A549 (cell line): ENCODE results near the gene ADD2. TPM values are rescaled to one million over a fixed set of nuclear protein-coding genes. Genes with fewer than 3 reads are reported as not detected.

Source experiments
- ATAC-seq, 2 experiments: fragments of 200-7000 bp in 1 of 2; fragments of >200 bp in 1 of 2; cut with Nextera tagmentation in 1 of 2; cut with Tn5 transposase in 1 of 2; 3 replicates each; pipeline versions ENCODE4 v1.8.0 to v1.9.1; 2018 to 2020; ENCODE audit warnings: mild to moderate bottlenecking in 1 of 2, moderate library complexity in 1 of 2
- CTCF ChIA-PET: fragments of 300-600 bp; sonication (Branson Sonifier 250); formaldehyde crosslinking; extraction: SDS; loops from one replicate; lab custom pipeline; 2021; ENCODE audit warnings: antibody characterized with exemption, inconsistent platforms; lab: Yijun Ruan, JAX
- POLR2A ChIA-PET: fragments of 350-600 bp; formaldehyde crosslinking; extraction: SDS; loops from one replicate; lab custom pipeline; 2021; ENCODE audit warnings: antibody characterized with exemption, inconsistent platforms; lab: Yijun Ruan, JAX
- DNase-seq, 2 experiments: peaks; one replicate each; pipeline versions ENCODE4 v3.0.0 to v3.0.0-alpha.2; 2011 to 2016; ENCODE audit warnings: low read depth in 1 of 2, low spot score in 1 of 2
- FAIRE-seq: peaks from 2 replicates; lab custom pipeline; 2011; peaks lifted over from hg19 to GRCh38; lab: Jason Lieb, UNC
- H3K27ac ChIP-seq, 2 experiments: fragments of >200 bp; sonication (Bioruptor Twin); formaldehyde crosslinking; 3 replicates each; pipeline ENCODE4 v1.5.1; 2016 to 2017
- H3K4me1 ChIP-seq: fragments of >200 bp; sonication (Bioruptor Twin); formaldehyde crosslinking; 3 replicates; pipeline ENCODE4 v1.6.1; 2016
- H3K4me2 ChIP-seq: fragments of >200 bp; sonication (Bioruptor Twin); formaldehyde crosslinking; 3 replicates; pipeline ENCODE4 v1.6.1; 2016
- H3K4me3 ChIP-seq: fragments of >200 bp; sonication (Bioruptor Twin); formaldehyde crosslinking; 3 replicates; pipeline ENCODE4 v1.5.1; 2016
- H3K9me3 ChIP-seq: fragments of >200 bp; sonication (Bioruptor Twin); formaldehyde crosslinking; 3 replicates; pipeline ENCODE4 v1.6.1; 2016
- CHD4 ChIP-seq: fragments of 200-600 bp; sonication (generic); IDR thresholded peaks from 2 replicates; pipeline ENCODE4 v1.6.1; 2016; ENCODE audit warnings: antibody characterized with exemption, mild to moderate bottlenecking, borderline replicate concordance
- EHF ChIP-seq: fragments of 250-450 bp; sonication (Bioruptor Pico); IDR thresholded peaks from 2 replicates; pipeline ENCODE4 v1.5.0; 2020; ENCODE audit warnings: mild to moderate bottlenecking
- EHMT2 ChIP-seq: fragments of 200-600 bp; sonication (generic); IDR thresholded peaks from 2 replicates; pipeline ENCODE4 v1.6.1; 2016; ENCODE audit warnings: antibody characterized with exemption, low read depth, mild to moderate bottlenecking, moderate library complexity
- EP300 ChIP-seq, 2 experiments: fragments of >200 bp; sonication (Bioruptor Twin); formaldehyde crosslinking; IDR thresholded peaks; 2 replicates in 1 of 2; 3 replicates in 1 of 2; pipeline ENCODE4 v1.6.1; 2016 to 2017
- FOSL2 ChIP-seq, 2 experiments: fragments of 450-650 bp in 1 of 2; fragments of >200 bp in 1 of 2; sonication (Bioruptor Twin) in 1 of 2; formaldehyde crosslinking; IDR thresholded peaks; 2 replicates each; pipeline versions ENCODE4 v1.5.0 to v1.6.1; 2016 to 2020; ENCODE audit warnings: mild to moderate bottlenecking in 1 of 2, moderate library complexity in 1 of 2
- GATA3 ChIP-seq: IDR thresholded peaks from 2 replicates; pipeline ENCODE4 v1.6.1; 2012; ENCODE audit warnings: borderline replicate concordance
- HDAC2 ChIP-seq: fragments of 200-600 bp; sonication (generic); IDR thresholded peaks from 2 replicates; pipeline ENCODE4 v1.6.1; 2016
- HEYL ChIP-seq: fragments of 250-450 bp; sonication (Bioruptor Pico); IDR thresholded peaks from 2 replicates; pipeline ENCODE4 v1.8.0; 2021; ENCODE audit warnings: mild to moderate bottlenecking, moderate library complexity
- HOXA7 ChIP-seq: fragments of 250-450 bp; sonication (Bioruptor Pico); IDR thresholded peaks from 2 replicates; pipeline ENCODE4 v1.5.0; 2020; ENCODE audit warnings: mild to moderate bottlenecking, moderate library complexity
- HOXB13 ChIP-seq: fragments of 250-450 bp; sonication (Bioruptor Pico); IDR thresholded peaks from 2 replicates; pipeline ENCODE4 v1.5.0; 2020; ENCODE audit warnings: low read depth, mild to moderate bottlenecking, moderate library complexity
- HOXB5 ChIP-seq: fragments of 250-450 bp; sonication (Bioruptor Pico); IDR thresholded peaks from 2 replicates; pipeline ENCODE4 v1.5.0; 2020; ENCODE audit warnings: mild to moderate bottlenecking, moderate library complexity
- JUN ChIP-seq, 2 experiments: fragments of >200 bp; sonication (Bioruptor Twin); formaldehyde crosslinking; IDR thresholded peaks; 2 replicates in 1 of 2; 3 replicates in 1 of 2; pipeline ENCODE4 v1.6.1; 2016 to 2017
- JUNB ChIP-seq: fragments of >200 bp; sonication (Bioruptor Twin); formaldehyde crosslinking; IDR thresholded peaks from 2 replicates; pipeline ENCODE4 v1.6.1; 2016
- MAFK ChIP-seq: fragments of 450-650 bp; IDR thresholded peaks from 2 replicates; pipeline ENCODE4 v1.6.1; 2014; ENCODE audit not compliant: partially characterized antibody
- MAX ChIP-seq: IDR thresholded peaks from 2 replicates; pipeline ENCODE4 v1.6.1; 2012
- MAZ ChIP-seq: fragments of 150-350 bp; IDR thresholded peaks from 2 replicates; pipeline ENCODE4 v1.6.1; 2014; ENCODE audit warnings: antibody characterized with exemption, low read depth, low read length, borderline replicate concordance
- PHF8 ChIP-seq: fragments of 200-600 bp; sonication (generic); IDR thresholded peaks from 2 replicates; pipeline ENCODE4 v1.6.1; 2016; ENCODE audit warnings: low read depth, mild to moderate bottlenecking, antibody characterized with exemption, moderate library complexity, borderline replicate concordance
- POLR2A ChIP-seq: IDR thresholded peaks from 2 replicates; pipeline ENCODE4 v1.6.1; 2012; ENCODE audit warnings: mild to moderate bottlenecking, low read length
- POLR2AphosphoS2 ChIP-seq: conservative IDR thresholded peaks from 2 replicates; pipeline ENCODE4 v1.6.1; 2012; ENCODE audit warnings: low read length, improper control_type of control experiment, inconsistent platforms
- RAD21 ChIP-seq, 2 experiments: fragments of >200 bp in 1 of 2; sonication (Bioruptor Twin) in 1 of 2; formaldehyde crosslinking in 1 of 2; IDR thresholded peaks in 1 of 2; conservative IDR thresholded peaks in 1 of 2; 2 replicates in 1 of 2; 3 replicates in 1 of 2; pipeline ENCODE4 v1.6.1; 2012 to 2018; ENCODE audit warnings: inconsistent platforms in 1 of 2
- RCOR1 ChIP-seq: fragments of 150-350 bp; IDR thresholded peaks from 2 replicates; pipeline ENCODE4 v1.6.1; 2014; ENCODE audit warnings: antibody characterized with exemption, low read length, low read depth
- SMC3 ChIP-seq: fragments of >200 bp; sonication (Bioruptor Twin); formaldehyde crosslinking; IDR thresholded peaks from 3 replicates; pipeline ENCODE4 v1.6.1; 2018; ENCODE audit warnings: inconsistent platforms
- TP53 ChIP-seq: fragments of 250-450 bp; sonication (Bioruptor Pico); IDR thresholded peaks from 2 replicates; pipeline ENCODE4 v1.5.0; 2021; ENCODE audit warnings: mild to moderate bottlenecking, moderate library complexity
- ZNF302 ChIP-seq: fragments of 250-450 bp; sonication (Bioruptor Pico); IDR thresholded peaks from 2 replicates; pipeline ENCODE4 v1.9.0; 2021; ENCODE audit warnings: inconsistent platforms, mild to moderate bottlenecking, moderate library complexity
- WGBS: methylation state at CpG from one replicate; pipeline ENCODE4 v1.1.6; 2017; ENCODE audit errors: missing lambda C conversion rate; 5-methylcytosine and 5-hydroxymethylcytosine counted together
- polyA plus RNA-seq, 4 experiments: library from polyadenylated mRNA; depleted of rRNA in 3 of 4; stranded (reverse); fragments of >200 nt; fragmentation: RNase III in 1 of 4; extraction: RNeasy Plus Mini Kit Qiagen cat#74134 plus additional on column Dnase treatment in 1 of 4; gene quantifications; 2 replicates in 3 of 4; 3 replicates in 1 of 4; pipeline ENCODE4 v1.2.3, GENCODE V29; 2011 to 2017
- TF ChIP-seq, protein P1 (sequence below): fragments of >200 bp; sonication (Bioruptor Twin); formaldehyde crosslinking; IDR thresholded peaks from 3 replicates; pipeline ENCODE4 v1.5.1; 2016
- TF ChIP-seq, protein P2 (sequence below): IDR thresholded peaks from 2 replicates; pipeline ENCODE4 v1.6.1; 2012; ENCODE audit warnings: low read depth, borderline replicate concordance

The ADD2 gene
- polyA plus RNA-seq, 2 of the 4 experiments (the other 2 are of a cell fraction), result 18.0 to 25.5 TPM

GRCh38 chr2:70789304-70790135 is 21.5 kb upstream of the ADD2 start:
- TF ChIP-seq SMC3 (peak; percentile 80), ZNF302 (CRISPR knock-in tag) (no peak), MAX (peak; percentile 44; the same call in 1 of the 2 replicates), POLR2AphosphoS2 (no peak), GATA3 (no peak), RAD21 (conservative IDR thresholded peaks at IDR 0.05 in 1 of 2, IDR thresholded peaks at IDR 0.05 in 1 of 2) (peak; percentile 90 to 94), HOXB13 (CRISPR knock-in tag) (no peak), HOXA7 (CRISPR knock-in tag) (no peak), EHMT2 (no peak)
- TF ChIP-seq, protein P1, sequence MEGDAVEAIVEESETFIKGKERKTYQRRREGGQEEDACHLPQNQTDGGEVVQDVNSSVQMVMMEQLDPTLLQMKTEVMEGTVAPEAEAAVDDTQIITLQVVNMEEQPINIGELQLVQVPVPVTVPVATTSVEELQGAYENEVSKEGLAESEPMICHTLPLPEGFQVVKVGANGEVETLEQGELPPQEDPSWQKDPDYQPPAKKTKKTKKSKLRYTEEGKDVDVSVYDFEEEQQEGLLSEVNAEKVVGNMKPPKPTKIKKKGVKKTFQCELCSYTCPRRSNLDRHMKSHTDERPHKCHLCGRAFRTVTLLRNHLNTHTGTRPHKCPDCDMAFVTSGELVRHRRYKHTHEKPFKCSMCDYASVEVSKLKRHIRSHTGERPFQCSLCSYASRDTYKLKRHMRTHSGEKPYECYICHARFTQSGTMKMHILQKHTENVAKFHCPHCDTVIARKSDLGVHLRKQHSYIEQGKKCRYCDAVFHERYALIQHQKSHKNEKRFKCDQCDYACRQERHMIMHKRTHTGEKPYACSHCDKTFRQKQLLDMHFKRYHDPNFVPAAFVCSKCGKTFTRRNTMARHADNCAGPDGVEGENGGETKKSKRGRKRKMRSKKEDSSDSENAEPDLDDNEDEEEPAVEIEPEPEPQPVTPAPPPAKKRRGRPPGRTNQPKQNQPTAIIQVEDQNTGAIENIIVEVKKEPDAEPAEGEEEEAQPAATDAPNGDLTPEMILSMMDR, result peak; percentile 98
- CTCF ChIA-PET, result interaction anchor here (0.5 to 11.7 kb wide), 71 partner anchors 8 to 1409 kb away, joined by 3 to 147 read pairs (median 4); partner anchors contain the start of genes ADD2, ANKRD53, CLEC4F and TGFA
- peak overlapping the region; percentile 97 for H3K4me2 ChIP-seq
- ATAC-seq (peak; percentile 86 to 96), FAIRE-seq (peak; percentile 54), DNase-seq (peak; percentile 78 to 85)
- H3K4me3 ChIP-seq, result peak overlapping the region; percentile 45
- 0 out of 6 replicates have a peak overlapping the region, but pooled peaks of 1 of the 2 experiments have one; percentile 11 for H3K27ac ChIP-seq
- POLR2A ChIA-PET, result no interaction called here
- peaks cover 7% of the 10 kb centered on the region; the same call in 1 of the 3 replicates for H3K4me1 ChIP-seq
- 4% methylated on average over 33 of the region's 33 CpGs for WGBS
- no peaks in the 10 kb centered on the region for H3K9me3 ChIP-seq

- ChIA-PET CTCF (interaction anchor here (0.6 to 9.0 kb wide), 39 partner anchors 8 to 487 kb away, joined by 3 to 78 read pairs (median 4); partner anchors contain the start of gene ADD2), POLR2A (interaction anchor here (1.2 kb wide), 1 partner anchor 481 kb away, joined by 3 read pairs; no protein-coding TSS in a partner anchor)
- no peaks in the 10 kb centered on the region for H3K9me3 ChIP-seq
- no peak overlapping the region for H3K27ac ChIP-seq
- H3K4me3 ChIP-seq, result no peak overlapping the region
- TF ChIP-seq POLR2A (no peak), SMC3 (peak; percentile 81), EP300 (IDR thresholded peaks at IDR 0.05) (no peak), FOSL2 (IDR thresholded peaks at IDR 0.05) (no peak), FOSL2 (CRISPR knock-in tag; IDR thresholded peaks at IDR 0.05) (no peak), TP53 (CRISPR knock-in tag) (no peak), PHF8 (no peak), HDAC2 (no peak), CHD4 (no peak), MAZ (no peak), JUN (IDR thresholded peaks at IDR 0.05) (no peak), MAX (peak; percentile 52), HEYL (CRISPR knock-in tag) (no peak), EHMT2 (no peak), MAFK (no peak), HOXA7 (CRISPR knock-in tag) (no peak), RAD21 (conservative IDR thresholded peaks at IDR 0.05 in 1 of 2, IDR thresholded peaks at IDR 0.05 in 1 of 2) (peak; percentile 79 to 83), JUNB (no peak), HOXB13 (CRISPR knock-in tag) (no peak), EHF (CRISPR knock-in tag) (no peak), HOXB5 (no peak), RCOR1 (no peak), ZNF302 (CRISPR knock-in tag) (no peak)
- TF ChIP-seq, protein P2, sequence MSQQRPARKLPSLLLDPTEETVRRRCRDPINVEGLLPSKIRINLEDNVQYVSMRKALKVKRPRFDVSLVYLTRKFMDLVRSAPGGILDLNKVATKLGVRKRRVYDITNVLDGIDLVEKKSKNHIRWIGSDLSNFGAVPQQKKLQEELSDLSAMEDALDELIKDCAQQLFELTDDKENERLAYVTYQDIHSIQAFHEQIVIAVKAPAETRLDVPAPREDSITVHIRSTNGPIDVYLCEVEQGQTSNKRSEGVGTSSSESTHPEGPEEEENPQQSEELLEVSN, result no peak
- TF ChIP-seq, protein P1, result peak; percentile 84
- TF ChIP-seq, all 56 proteins: peak for 4
- peak; percentile 59 for FAIRE-seq
- no peak overlapping the region for H3K4me2 ChIP-seq
- peaks cover 6% of the 10 kb centered on the region for H3K4me1 ChIP-seq
- ATAC-seq, result peak; percentile 66 to 77; a peak in 5 of 6 replicates
- WGBS, result 13% methylated on average over 7 of the region's 7 CpGs
- peak; percentile 49 to 74 for DNase-seq
Observed at GRCh38 chr2:70785137-70785911, 17.3 kb upstream of the ADD2 start.
